Dedifferentiated amniotic fluid mesenchymal stem cell (primary cell): Measurements from ENCODE around the gene ZNF354C.

Experiments
- DNase-seq: peaks from one replicate; pipeline ENCODE4 v3.0.0-alpha.2; 2016; ENCODE audit errors: extremely low spot score

Gene ZNF354C

DNA sequence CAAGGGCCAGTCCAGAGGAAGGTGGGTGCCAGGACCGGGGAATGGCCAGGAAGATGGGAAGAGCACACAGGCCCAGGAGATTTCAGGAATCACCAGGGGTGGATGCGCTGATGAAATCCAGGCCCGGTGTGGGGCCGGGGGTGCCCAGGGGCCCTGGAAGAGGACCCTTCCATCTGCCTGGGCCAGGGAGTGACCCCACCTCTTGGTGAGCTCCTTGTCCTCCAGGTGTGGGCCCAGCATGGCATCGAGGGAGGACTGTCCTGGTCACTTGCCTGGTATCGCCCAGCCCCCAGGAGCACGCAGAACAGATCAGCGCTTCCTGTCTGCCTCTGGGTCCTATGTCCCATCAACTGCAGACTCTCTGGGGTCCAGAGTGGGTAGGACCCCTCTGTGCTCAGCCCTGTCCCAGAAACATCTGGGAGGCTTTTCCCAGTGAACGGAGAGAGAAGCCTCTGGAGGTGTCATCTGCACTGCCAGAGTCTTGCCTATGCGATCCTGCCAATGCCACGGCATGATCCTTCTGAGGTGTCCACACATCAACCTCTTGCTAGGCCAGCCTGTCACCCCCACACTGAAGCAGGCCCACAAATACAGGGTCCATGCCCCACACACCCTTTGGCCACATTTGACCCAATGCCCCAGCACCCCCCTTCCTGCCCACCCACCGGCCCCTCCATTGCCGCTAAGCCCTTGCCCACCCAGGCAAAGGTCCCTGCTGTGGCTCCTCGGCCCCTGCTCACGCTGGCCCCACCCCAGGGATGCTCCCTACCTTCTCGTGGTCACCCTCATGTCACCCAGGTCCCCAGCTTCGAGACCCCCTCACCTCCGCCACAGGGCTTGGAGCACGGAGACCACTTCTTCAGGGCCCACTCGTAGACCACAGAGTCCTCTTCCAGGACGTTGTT is 67.2 kb downstream of the ZNF354C start:
- no peak for DNase-seq

DNA sequence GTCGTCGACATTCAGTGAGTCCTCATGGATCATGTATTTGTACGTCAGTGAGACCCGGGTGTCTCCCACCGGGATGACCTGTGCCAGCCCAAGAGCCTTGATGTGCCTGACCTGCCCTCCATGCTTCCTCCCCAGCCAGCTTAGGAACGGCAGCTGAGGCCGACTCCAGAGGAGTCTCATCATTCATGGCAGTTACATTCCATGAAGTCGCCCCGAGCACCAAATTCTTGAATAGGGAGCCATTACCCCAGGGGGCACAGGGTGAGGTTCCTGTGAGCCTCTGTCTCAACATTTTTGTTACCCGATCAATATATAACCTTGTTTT is 67.8 kb downstream of the ZNF354C start:
- DNase-seq: no peak

DNA sequence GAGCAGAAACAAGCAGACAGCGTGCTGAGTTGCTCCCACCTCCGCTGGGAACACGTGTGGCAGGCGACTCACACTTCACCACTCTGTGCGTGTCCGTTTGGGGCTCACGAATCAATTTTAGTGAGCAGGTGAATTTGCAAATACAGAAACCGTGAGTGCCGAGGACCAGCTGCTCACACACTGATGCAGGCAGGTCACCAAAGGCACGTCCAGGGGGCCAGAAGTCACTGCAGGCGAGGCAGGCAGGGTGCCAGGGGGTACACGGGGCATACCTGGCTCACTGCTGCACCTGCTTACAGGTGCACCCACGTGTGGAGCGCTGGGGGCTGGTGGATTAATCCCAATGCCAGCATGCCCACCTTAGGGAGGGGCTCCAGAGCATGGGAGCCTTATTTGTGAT is 68.8 kb downstream of the ZNF354C start:
- no peak for DNase-seq

DNA sequence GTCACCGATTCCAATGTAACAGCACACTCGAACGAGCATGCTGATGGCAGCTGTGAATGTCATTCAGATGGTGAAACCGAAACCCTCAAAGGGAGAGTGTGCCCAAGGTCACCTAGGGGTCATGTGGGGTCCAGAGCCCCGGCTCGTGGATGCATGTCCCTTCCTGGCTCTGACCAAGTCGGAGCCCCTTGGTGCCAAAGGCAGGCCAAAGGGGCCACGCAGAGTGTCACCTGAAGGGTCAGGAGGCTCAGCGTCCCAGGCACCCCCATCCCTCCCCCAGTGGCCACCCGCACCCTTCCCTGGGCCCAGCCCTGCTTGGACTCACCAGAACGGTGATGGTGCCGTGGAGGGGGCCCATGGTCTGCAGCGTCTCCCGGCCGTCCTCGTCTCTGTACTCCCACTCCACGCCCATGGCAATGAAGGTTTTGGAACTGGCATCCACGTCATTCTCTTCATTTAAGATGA is 69.5 kb downstream of the ZNF354C start:
- no peak for DNase-seq

DNA sequence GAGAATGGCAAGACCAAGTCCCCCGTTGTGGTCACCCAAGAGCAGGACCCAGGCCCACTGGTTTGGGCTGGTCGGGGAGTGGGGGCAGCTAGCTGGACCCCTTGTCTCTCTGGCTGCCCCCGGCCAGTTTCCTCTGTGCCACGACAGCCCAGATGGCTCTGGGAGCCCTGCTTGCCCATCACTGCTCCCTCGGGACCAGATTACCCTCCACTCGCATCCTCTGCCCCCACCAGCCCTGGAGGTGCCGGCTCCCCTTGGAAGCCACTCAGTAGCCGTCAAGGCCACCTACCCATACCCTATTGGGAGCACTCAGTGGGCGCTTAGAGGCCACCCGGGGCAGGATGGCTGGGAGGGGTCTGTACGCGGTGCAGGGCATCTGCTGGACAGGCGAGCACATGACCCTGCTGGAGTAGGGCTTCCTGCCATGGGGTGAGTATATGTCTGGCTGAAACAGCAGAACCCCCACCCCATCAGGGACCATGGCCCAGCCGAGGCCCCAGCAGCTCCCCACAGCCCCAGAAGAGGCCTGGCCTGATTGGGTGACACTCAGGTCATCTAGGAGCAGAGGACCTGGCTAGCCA is 70.0 kb downstream of the ZNF354C start:
- no peak for DNase-seq

DNA sequence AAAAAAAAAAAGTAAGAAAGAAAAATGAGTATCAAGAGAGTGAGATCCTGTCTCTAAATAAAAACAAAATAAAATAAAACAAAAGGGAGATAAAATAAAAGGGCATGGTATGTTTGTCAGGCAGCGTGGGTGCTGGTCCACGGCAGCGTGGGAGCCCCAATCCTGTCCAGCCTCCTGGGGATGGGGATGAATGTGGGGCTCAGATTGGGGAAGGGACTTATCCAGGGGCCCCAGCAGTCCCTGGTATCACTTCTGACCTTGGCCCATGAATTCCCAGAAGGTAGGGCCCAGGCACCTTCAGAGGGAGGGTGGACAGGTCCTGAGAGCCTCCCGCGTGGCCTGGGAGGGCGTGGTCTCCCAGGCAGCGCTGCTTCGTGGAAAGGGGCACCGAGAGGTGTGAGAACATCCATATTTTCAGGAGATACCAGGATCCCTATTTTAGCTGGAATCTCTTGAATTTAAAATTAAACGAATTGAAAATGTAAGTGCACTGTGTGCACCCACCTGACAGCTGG is 71.2 kb downstream of the ZNF354C start:
- no peak for DNase-seq

DNA sequence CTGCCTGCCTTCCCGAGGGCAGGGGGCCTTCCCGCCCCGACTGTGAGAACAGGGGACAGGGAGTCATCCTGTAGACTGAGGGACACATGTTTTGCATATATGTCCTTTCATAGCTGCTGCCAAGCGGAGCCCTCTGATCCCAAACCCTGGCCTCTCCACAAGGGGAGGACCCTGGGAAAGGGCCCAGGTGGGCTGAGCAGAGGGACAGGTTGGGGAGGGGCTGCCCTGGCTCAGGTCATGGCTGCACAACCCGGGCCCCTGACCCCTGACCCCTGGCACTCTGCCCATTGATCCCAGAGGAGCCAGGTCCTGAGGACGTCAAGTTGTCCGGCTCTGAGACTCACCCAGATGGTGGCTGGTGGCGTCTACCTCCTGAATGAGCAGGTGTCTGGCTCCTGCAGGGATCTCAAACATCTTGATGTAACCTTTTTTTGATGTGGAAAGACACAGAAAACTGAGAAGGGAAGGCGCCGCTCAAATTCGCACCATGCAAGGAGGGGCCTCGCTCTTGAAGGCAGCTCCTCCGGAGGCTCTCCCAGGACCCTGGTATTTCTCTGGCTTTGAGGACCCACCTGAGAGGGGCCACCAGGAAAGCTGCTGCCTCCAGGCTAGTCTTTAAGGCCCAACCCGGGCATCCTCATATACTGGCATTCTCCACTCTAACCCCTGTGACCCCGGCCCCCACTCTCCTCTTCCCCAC is 71.9 kb downstream of the ZNF354C start:
- DNase-seq: no peak

DNA sequence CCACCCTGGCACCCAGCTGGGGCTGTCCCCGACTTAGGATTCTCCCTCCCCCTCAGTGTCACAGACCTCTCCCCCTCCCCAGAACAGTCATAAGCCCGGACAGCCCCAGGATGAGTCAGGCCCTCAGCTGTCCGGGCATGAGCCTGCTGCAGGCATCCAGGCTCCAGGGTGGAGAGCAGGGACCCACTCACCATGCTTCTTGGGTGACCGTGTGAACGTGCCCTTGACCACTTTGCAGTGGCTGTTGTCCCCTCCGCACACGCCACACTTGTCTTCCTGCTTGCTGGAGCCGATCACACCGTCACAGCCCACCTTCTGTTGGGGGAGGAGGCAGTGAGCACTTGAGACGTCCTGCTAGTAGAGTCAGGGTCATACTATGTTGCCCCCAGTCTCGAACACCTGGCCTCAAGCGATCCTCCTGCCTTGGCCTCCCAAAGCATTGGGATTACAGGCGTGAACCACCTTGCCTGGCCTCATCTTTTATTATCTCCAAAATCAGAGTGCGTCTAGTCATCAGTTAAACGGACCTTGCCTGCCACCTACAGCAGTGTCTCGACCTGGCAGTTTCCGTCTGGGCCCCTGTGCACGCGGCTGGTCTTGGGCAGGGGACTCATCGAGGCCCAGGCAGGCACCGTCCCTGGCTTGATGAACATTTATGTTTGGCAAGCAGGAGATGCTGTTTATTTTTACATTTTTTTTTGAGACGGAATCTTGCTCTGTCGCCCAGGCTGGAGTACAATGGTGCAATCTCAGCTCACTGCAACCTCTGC is 72.6 kb downstream of the ZNF354C start:
- DNase-seq: no peak
